ENCODE data around the gene PARP14.
"Not testable (repeated sequence)": the region's sequence is repeated elsewhere in the genome, so short reads cannot be mapped to it uniquely, and the experiment has no call there.

The PARP14 gene

GRCh38 chr3:122681284-122681973, 790 bp downstream of the PARP14 start:
- Histone ChIP-seq H3K9me3 (no peaks in the 10 kb centered on the region), H3K4me3 (ENCODE audit: low read depth in 1 of 2, low read length in 1 of 2) (peak overlapping the region; percentile 72 to 84), H3K36me3 (peaks cover 11% of the 10 kb centered on the region), H3K27ac (peak overlapping the region; percentile 87), H3K27me3 (no peaks in the 10 kb centered on the region), H3K4me1 (ENCODE audit: control insufficient read depth in 1 of 2, insufficient read depth in 1 of 2, low read depth in 1 of 2, low read length in 1 of 2) (peaks cover 35 to 36% of the 10 kb centered on the region in 2 experiments)
- TF ChIP-seq CTCF (IDR thresholded peaks at IDR 0.05): no peak

GRCh38 chr3:122681974-122682409, 1.4 kb downstream of the PARP14 start:
- H3K36me3 ChIP-seq: peaks cover 17% of the 10 kb centered on the region
- H3K9me3 ChIP-seq: no peaks in the 10 kb centered on the region
- peaks cover 35 to 36% of the 10 kb centered on the region in 2 experiments for H3K4me1 ChIP-seq (ENCODE audit: control insufficient read depth in 1 of 2, insufficient read depth in 1 of 2, low read depth in 1 of 2, low read length in 1 of 2)
- TF ChIP-seq CTCF (IDR thresholded peaks at IDR 0.05): no peak
- peak overlapping the region; percentile 72 to 84 for H3K4me3 ChIP-seq (ENCODE audit: low read depth in 1 of 2, low read length in 1 of 2)
- H3K27ac ChIP-seq: peak overlapping the region; percentile 87
- no peaks in the 10 kb centered on the region for H3K27me3 ChIP-seq

- not testable (repeated sequence) for H3K9me3 ChIP-seq; H3K4me3 ChIP-seq (ENCODE audit: low read depth in 1 of 2, low read length in 1 of 2); H3K27me3 ChIP-seq; H3K27ac ChIP-seq
- Histone ChIP-seq H3K36me3 (peaks cover 26% of the 10 kb centered on the region), H3K4me1 (ENCODE audit: control insufficient read depth in 1 of 2, insufficient read depth in 1 of 2, low read depth in 1 of 2, low read length in 1 of 2) (peaks cover 35% of the 10 kb centered on the region in 2 experiments)
These were observed 2.3 kb downstream of the PARP14 start for GRCh38 chr3:122682778-122683411.

- H3K9me3 ChIP-seq: no peaks in the 10 kb centered on the region
- H3K27ac ChIP-seq: peak overlapping the region; percentile 12
- no peaks in the 10 kb centered on the region for H3K4me1 ChIP-seq (ENCODE audit: control insufficient read depth in 1 of 2, insufficient read depth in 1 of 2, low read depth in 1 of 2, low read length in 1 of 2)
- no peaks in the 10 kb centered on the region for H3K27me3 ChIP-seq
- no peak for TF ChIP-seq CTCF (IDR thresholded peaks at IDR 0.05)
- H3K4me3 ChIP-seq (ENCODE audit: low read depth in 1 of 2, low read length in 1 of 2): no peak overlapping the region
- H3K36me3 ChIP-seq: peaks cover 31% of the 10 kb centered on the region
These were observed 6.7 kb downstream of the PARP14 start for GRCh38 chr3:122687298-122687697.

- Histone ChIP-seq H3K27ac (no peak overlapping the region), H3K27me3 (no peaks in the 10 kb centered on the region), H3K4me3 (ENCODE audit: low read depth in 1 of 2, low read length in 1 of 2) (no peak overlapping the region), H3K9me3 (no peaks in the 10 kb centered on the region), H3K4me1 (ENCODE audit: control insufficient read depth in 1 of 2, insufficient read depth in 1 of 2, low read depth in 1 of 2, low read length in 1 of 2) (no peaks in the 10 kb centered on the region), H3K36me3 (peaks cover 48% of the 10 kb centered on the region)
- TF ChIP-seq CTCF (IDR thresholded peaks at IDR 0.05): no peak
These were observed 8.4 kb downstream of the PARP14 start for GRCh38 chr3:122688996-122689395.

- Histone ChIP-seq H3K9me3 (no peaks in the 10 kb centered on the region), H3K27me3 (no peaks in the 10 kb centered on the region), H3K27ac (no peak overlapping the region), H3K36me3 (peaks cover 54% of the 10 kb centered on the region), H3K4me3 (ENCODE audit: low read depth in 1 of 2, low read length in 1 of 2) (no peak overlapping the region), H3K4me1 (ENCODE audit: control insufficient read depth in 1 of 2, insufficient read depth in 1 of 2, low read depth in 1 of 2, low read length in 1 of 2) (no peaks in the 10 kb centered on the region)
- TF ChIP-seq CTCF (IDR thresholded peaks at IDR 0.05): no peak
These were observed 8.9 kb downstream of the PARP14 start for GRCh38 chr3:122689587-122689986.
